K562 (cell line): ENCODE results near the gene OR2V2. TPM values are rescaled to one million over a fixed set of nuclear protein-coding genes. Genes with fewer than 3 reads are reported as not detected.

Experiments
- CHD2 ChIP-seq: IDR thresholded peaks from 2 replicates; pipeline ENCODE4 v1.6.1; 2011; ENCODE audit warnings: low read depth, low read length
- E2F6 ChIP-seq, 2 experiments: IDR thresholded peaks; 2 replicates each; pipeline ENCODE4 v1.6.1; 2011; ENCODE audit warnings: borderline replicate concordance in 1 of 2, control low read depth in 1 of 2, low read depth in 1 of 2, low read length in 1 of 2, mild to moderate bottlenecking in 1 of 2, mixed read lengths in 1 of 2, moderate library complexity in 1 of 2; ENCODE audit not compliant: insufficient read depth in 1 of 2, insufficient read length in 1 of 2, poor library complexity in 1 of 2, severe bottlenecking in 1 of 2; ENCODE audit errors: extremely low read depth in 1 of 2
- MLLT1 ChIP-seq, 2 experiments: fragments of 450-650 bp; IDR thresholded peaks; 2 replicates each; pipeline ENCODE4 v1.6.1; 2016
- NONO ChIP-seq, 2 experiments: fragments of 200-400 bp in 1 of 2; fragments of 450-650 bp in 1 of 2; formaldehyde crosslinking in 1 of 2; IDR thresholded peaks; 2 replicates each; pipeline ENCODE4 v1.6.1; 2017; ENCODE audit warnings: low read depth in 2 of 2, mild to moderate bottlenecking in 2 of 2, moderate library complexity in 2 of 2, low read length in 1 of 2
- SAP30 ChIP-seq: fragments of 200-600 bp; sonication (generic); IDR thresholded peaks from 2 replicates; pipeline ENCODE4 v1.6.1; 2012; ENCODE audit warnings: borderline replicate concordance, low read depth, mild to moderate bottlenecking, moderate library complexity, low read length, control low read depth, inconsistent platforms; ENCODE audit not compliant: insufficient read depth, poor library complexity, severe bottlenecking
- XRCC5 ChIP-seq: fragments of 200-400 bp; formaldehyde crosslinking; IDR thresholded peaks from 2 replicates; pipeline ENCODE4 v1.6.1; 2017; ENCODE audit warnings: low read depth, mild to moderate bottlenecking, low read length
- ZC3H8 ChIP-seq: fragments of 450-650 bp; IDR thresholded peaks from 2 replicates; pipeline ENCODE4 v1.6.1; 2017
- polyA plus RNA-seq, 8 experiments: library from polyadenylated mRNA; depleted of rRNA in 4 of 8; stranded (reverse) in 5 of 8; unstranded in 3 of 8; fragments of >200 nt; fragmentation: Nextera tagmentation in 2 of 8; fragmentation: Illumina TruSeq in 1 of 8; extraction: Ambion mirVana in 2 of 8; extraction: Trizol in 1 of 8; gene quantifications; 2 replicates each; pipeline versions ENCODE4 v1.2.1 to v1.2.3, GENCODE V29; 2011 to 2014; ENCODE audit warnings: inconsistent platforms in 1 of 8, missing spikeins in 1 of 8
- total RNA-seq, 7 experiments: library from RNA; depleted of rRNA in 6 of 7; stranded (reverse); fragments of >200 nt in 6 of 7; fragmentation: Illumina TruSeq in 2 of 7; extraction: Trizol in 2 of 7; gene quantifications; 2 replicates each; pipeline versions ENCODE4 v1.2.1 to v1.2.3, GENCODE V29; 2011 to 2021; ENCODE audit warnings: low replicate concordance in 1 of 7

The OR2V2 gene
- total and polyA plus RNA-seq, 9 of the 15 experiments (the other 6 are each of a cell fraction or from before 2014, with no cell fraction given): 0.01 TPM; not detected in 8

GRCh38 chr5:181114284-181114843 lies 33.0 kb upstream of the OR2V2 start (continued):
- no peak for TF ChIP-seq E2F6 (IDR thresholded peaks at IDR 0.05; ENCODE audit: borderline replicate concordance in 1 of 2, extremely low read depth in 1 of 2, insufficient read depth in 1 of 2, insufficient read length in 1 of 2, low read depth in 1 of 2, low read length in 1 of 2, poor library complexity in 1 of 2, severe bottlenecking in 1 of 2)
- no peak for TF ChIP-seq MLLT1 (IDR thresholded peaks at IDR 0.05)
- TF ChIP-seq NONO (IDR thresholded peaks at IDR 0.05; ENCODE audit: low read depth in 2 of 2, low read length in 1 of 2): no peak
- no peak for TF ChIP-seq SAP30
- TF ChIP-seq ZC3H8: no peak
- TF ChIP-seq CHD2: no peak
- TF ChIP-seq XRCC5: no peak
